PC-9 (cell line): ENCODE data around the gene PIK3R3. TPM values are rescaled to one million over a fixed set of nuclear protein-coding genes. Genes with fewer than 3 reads are reported as not detected.

Experiments used
- BruUV-seq: library from RNA; stranded (reverse); fragments of 400-500 nt; replicated peaks from 2 replicates; lab custom pipeline; 2021; lab: Mats Ljungman, UMichigan
- CTCF ChIA-PET: fragments of 300-600 bp; sonication (Branson Sonifier 250); formaldehyde crosslinking; loops from one replicate; lab custom pipeline; 2022; ENCODE audit warnings: antibody characterized with exemption; lab: Charles Lee
- POLR2A ChIA-PET: fragments of 300-600 bp; sonication (Branson Sonifier 250); formaldehyde crosslinking; loops from one replicate; lab custom pipeline; 2022; ENCODE audit warnings: antibody characterized with exemption; ENCODE audit not compliant: unreplicated experiment; lab: Charles Lee
- DNase-seq, 2 experiments: peaks; one replicate each; pipeline versions ENCODE4 v3.0.0 to v3.0.0-alpha.2; 2015 to 2022; ENCODE audit warnings: mixed read lengths in 1 of 2
- H2AFZ ChIP-seq: fragments of 200-600 bp; sonication (generic); 2 replicates; pipeline ENCODE4 v1.8.1; 2017; ENCODE audit warnings: antibody characterized with exemption
- H3F3A ChIP-seq: fragments of 200-600 bp; sonication (generic); 2 replicates; pipeline ENCODE4 v1.8.1; 2017; ENCODE audit warnings: antibody characterized with exemption, mild to moderate bottlenecking, low read depth; ENCODE audit not compliant: insufficient read depth
- H3K27ac ChIP-seq: fragments of 200-600 bp; sonication (generic); 2 replicates; pipeline ENCODE4 v1.6.1; 2016; ENCODE audit warnings: mixed run types
- H3K27me3 ChIP-seq: fragments of 200-600 bp; sonication (generic); 2 replicates; pipeline ENCODE4 v1.6.1; 2016; ENCODE audit warnings: low read depth, mixed run types; ENCODE audit not compliant: insufficient read depth
- H3K36me3 ChIP-seq: fragments of 200-600 bp; sonication (generic); 2 replicates; pipeline ENCODE4 v1.6.1; 2016; ENCODE audit warnings: low read depth, mixed run types
- H3K4me1 ChIP-seq: fragments of 200-600 bp; sonication (generic); replicated peaks from 2 replicates; pipeline ENCODE4 v1.6.1; 2016; ENCODE audit warnings: mixed run types; ENCODE audit not compliant: insufficient read depth
- H3K4me2 ChIP-seq: fragments of 200-600 bp; sonication (generic); 2 replicates; pipeline ENCODE4 v1.6.1; 2017; ENCODE audit warnings: mixed run types
- H3K4me3 ChIP-seq: fragments of 200-600 bp; sonication (generic); 2 replicates; pipeline ENCODE4 v1.6.1; 2016; ENCODE audit warnings: mixed run types
- H3K79me2 ChIP-seq: fragments of 200-600 bp; sonication (generic); 2 replicates; pipeline ENCODE4 v1.6.1; 2017; ENCODE audit warnings: low read depth, mixed run types
- H3K9me2 ChIP-seq: fragments of 200-600 bp; sonication (generic); 2 replicates; pipeline ENCODE4 v1.8.1; 2017; ENCODE audit warnings: mild to moderate bottlenecking; ENCODE audit not compliant: insufficient read depth
- H3K9me3 ChIP-seq: fragments of 200-600 bp; sonication (generic); 2 replicates; pipeline ENCODE4 v1.8.1; 2016; ENCODE audit warnings: low read depth; ENCODE audit not compliant: insufficient read depth
- H4K20me1 ChIP-seq: fragments of 200-600 bp; sonication (generic); 2 replicates; pipeline ENCODE4 v1.8.1; 2017; ENCODE audit not compliant: insufficient read depth
- CTCF ChIP-seq: fragments of 200-600 bp; sonication (generic); conservative IDR thresholded peaks from 2 replicates; pipeline ENCODE4 v1.6.1; 2017; ENCODE audit warnings: mixed run types, antibody characterized with exemption, mild to moderate bottlenecking, moderate library complexity
- EZH2 ChIP-seq: fragments of 200-600 bp; sonication (generic); IDR thresholded peaks from 2 replicates; pipeline ENCODE4 v1.8.0; 2017; ENCODE audit warnings: antibody characterized with exemption, low read depth
- intact Hi-C: fragments of 100-400 bp; cut with micrococcal nuclease; formaldehyde crosslinking; loops from one replicate; pipeline ENCODE4 v1.10.0; 2022; ENCODE audit not compliant: unreplicated experiment
- total RNA-seq: library from RNA; stranded (reverse); gene quantifications from 2 replicates; pipeline ENCODE4 v1.2.3, GENCODE V29; 2021

Gene PIK3R3
- total RNA-seq, 1 experiment from 2014 or later = 44.2 TPM

GRCh38 chr1:46171871-46172270 lies 39.4 kb upstream of the PIK3R3 start:
- Histone ChIP-seq H3K79me2 (peaks cover 21% of the 10 kb centered on the region; the same call in 1 of the 2 replicates), H3K4me1 (peaks cover 80% of the 10 kb centered on the region), H3K9me2 (no peaks in the 10 kb centered on the region), H4K20me1 (no peaks in the 10 kb centered on the region), H3K4me3 (peak overlapping the region; percentile 45; the same call in 1 of the 2 replicates), H3K36me3 (no peaks in the 10 kb centered on the region), H3K9me3 (no peaks in the 10 kb centered on the region), H3K27ac (peak overlapping the region; percentile 99), H3F3A (peaks cover 51% of the 10 kb centered on the region), H3K4me2 (peak overlapping the region; percentile 86), H3K27me3 (no peaks in the 10 kb centered on the region), H2AFZ (no peak overlapping the region)
- BruUV-seq = TSS peak; percentile 96
- ChIA-PET POLR2A (interaction anchor here (0.5 to 1.2 kb wide), 6 partner anchors 11 to 869 kb away, joined by 3 to 26 read pairs (median 6); no protein-coding TSS in a partner anchor), CTCF (interaction anchor here (0.9 to 2.3 kb wide), 2 partner anchors 52 to 168 kb away, joined by 3 to 11 read pairs; partner anchors contain the start of gene NSUN4)
- TF ChIP-seq EZH2 (no peak), CTCF (no peak)
- intact Hi-C loops = loop anchor here (1.0 to 5.0 kb wide), 2 partner anchors 39 to 485 kb away; partner anchors contain the start of genes GPBP1L1 and TMEM69
- peak; percentile 95 to 98 for DNase-seq

GRCh38 chr1:46171351-46171750 lies 38.9 kb upstream of the PIK3R3 start:
- TF ChIP-seq CTCF (no peak), EZH2 (no peak)
- Histone ChIP-seq H3K79me2 (peaks cover 21% of the 10 kb centered on the region; the same call in 1 of the 2 replicates), H3K4me1 (peaks cover 79% of the 10 kb centered on the region), H3K4me3 (peak overlapping the region; percentile 45; the same call in 1 of the 2 replicates), H3K36me3 (no peaks in the 10 kb centered on the region), H3K9me3 (no peaks in the 10 kb centered on the region), H3F3A (peaks cover 51% of the 10 kb centered on the region), H3K27me3 (no peaks in the 10 kb centered on the region), H2AFZ (no peak overlapping the region), H4K20me1 (no peaks in the 10 kb centered on the region), H3K4me2 (peak overlapping the region; percentile 86), H3K27ac (peak overlapping the region; percentile 99), H3K9me2 (no peaks in the 10 kb centered on the region)
- ChIA-PET CTCF (interaction anchor here (2.3 kb wide), 1 partner anchor 52 kb away, joined by 11 read pairs; no protein-coding TSS in a partner anchor), POLR2A (interaction anchor here (0.5 to 1.2 kb wide), 5 partner anchors 12 to 868 kb away, joined by 3 to 26 read pairs (median 7); no protein-coding TSS in a partner anchor)
- BruUV-seq = TSS peak; percentile 86
- intact Hi-C loops = loop anchor here (1.0 to 5.0 kb wide), 2 partner anchors 38 to 484 kb away; partner anchors contain the start of genes GPBP1L1 and TMEM69
- DNase-seq = peak; percentile 90 to 91

GRCh38 chr1:46169811-46170454 lies 37.5 kb upstream of the PIK3R3 start:
- H4K20me1 ChIP-seq = no peaks in the 10 kb centered on the region
- H3K9me3 ChIP-seq = no peaks in the 10 kb centered on the region
- peak overlapping the region; percentile 86 for H3K4me2 ChIP-seq
- H3K27ac ChIP-seq = peak overlapping the region; percentile 99
- peaks cover 21% of the 10 kb centered on the region; the same call in 1 of the 2 replicates for H3K79me2 ChIP-seq
- ChIA-PET POLR2A (no interaction called here), CTCF (no interaction called here)
- H3K36me3 ChIP-seq = no peaks in the 10 kb centered on the region
- H3K4me1 ChIP-seq = peaks cover 65% of the 10 kb centered on the region
- DNase-seq = no peak
- intact Hi-C loops = loop anchor here (5.0 kb wide), 1 partner anchor 483 kb away; the partner anchor contains the start of genes GPBP1L1 and TMEM69
- peaks cover 46% of the 10 kb centered on the region for H3F3A ChIP-seq
- H3K27me3 ChIP-seq = no peaks in the 10 kb centered on the region
- TF ChIP-seq CTCF = no peak
- no peak for TF ChIP-seq EZH2
- no peaks in the 10 kb centered on the region for H3K9me2 ChIP-seq
- BruUV-seq = no TSS peak
- no peak overlapping the region for H2AFZ ChIP-seq
- no peak overlapping the region for H3K4me3 ChIP-seq
